GM19238 (cell line): ENCODE results near the gene SLC20A1.
"Not testable (repeated sequence)": the region's sequence is repeated elsewhere in the genome, so short reads cannot be mapped to it uniquely, and the experiment has no call there.

Source experiments
- DNase-seq: peaks from one replicate; pipeline ENCODE4 v3.0.0; 2011; ENCODE audit warnings: low spot score; ENCODE audit not compliant: insufficient read length

Gene SLC20A1, protein sequence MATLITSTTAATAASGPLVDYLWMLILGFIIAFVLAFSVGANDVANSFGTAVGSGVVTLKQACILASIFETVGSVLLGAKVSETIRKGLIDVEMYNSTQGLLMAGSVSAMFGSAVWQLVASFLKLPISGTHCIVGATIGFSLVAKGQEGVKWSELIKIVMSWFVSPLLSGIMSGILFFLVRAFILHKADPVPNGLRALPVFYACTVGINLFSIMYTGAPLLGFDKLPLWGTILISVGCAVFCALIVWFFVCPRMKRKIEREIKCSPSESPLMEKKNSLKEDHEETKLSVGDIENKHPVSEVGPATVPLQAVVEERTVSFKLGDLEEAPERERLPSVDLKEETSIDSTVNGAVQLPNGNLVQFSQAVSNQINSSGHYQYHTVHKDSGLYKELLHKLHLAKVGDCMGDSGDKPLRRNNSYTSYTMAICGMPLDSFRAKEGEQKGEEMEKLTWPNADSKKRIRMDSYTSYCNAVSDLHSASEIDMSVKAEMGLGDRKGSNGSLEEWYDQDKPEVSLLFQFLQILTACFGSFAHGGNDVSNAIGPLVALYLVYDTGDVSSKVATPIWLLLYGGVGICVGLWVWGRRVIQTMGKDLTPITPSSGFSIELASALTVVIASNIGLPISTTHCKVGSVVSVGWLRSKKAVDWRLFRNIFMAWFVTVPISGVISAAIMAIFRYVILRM

DNA sequence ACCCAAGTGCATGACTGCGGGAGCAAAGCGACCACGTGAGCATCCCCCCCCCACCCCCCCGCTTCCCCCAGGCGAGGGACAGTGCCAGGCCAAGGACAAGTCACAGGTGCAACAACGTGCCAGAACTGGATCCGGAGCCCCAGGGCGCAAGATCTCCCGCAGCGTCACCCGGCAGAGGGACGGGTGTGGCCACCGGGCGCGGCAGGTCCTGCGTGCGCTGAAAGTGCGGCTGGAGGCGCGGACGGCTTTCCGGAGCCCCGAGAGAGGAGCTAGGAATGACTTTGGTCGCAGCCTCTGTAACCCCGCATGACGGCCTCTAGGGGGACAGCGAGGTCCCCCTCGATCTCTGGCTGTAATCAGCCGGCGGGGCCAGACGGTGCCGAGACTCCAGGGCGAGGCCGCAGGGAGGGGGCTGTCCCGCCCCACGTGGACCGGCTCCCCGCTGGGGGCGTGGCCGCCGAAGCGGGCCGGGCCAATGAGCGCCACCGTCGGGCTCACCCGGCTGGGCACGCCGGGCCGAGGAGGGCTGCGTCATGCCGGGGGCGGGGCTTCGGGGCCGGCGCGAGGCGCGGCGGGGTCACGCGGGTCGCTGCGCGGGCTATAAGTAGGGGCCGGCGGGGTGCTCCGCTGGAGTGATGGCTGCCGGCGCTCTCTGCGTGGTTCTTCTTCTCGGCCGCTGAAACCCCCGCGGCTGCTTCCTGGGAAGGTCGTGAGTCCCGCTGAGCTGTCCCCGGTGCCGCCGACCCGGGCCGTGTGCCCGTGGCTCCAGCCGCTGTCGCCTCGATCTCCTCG lies at the start of gene SLC20A1:
Gene SLC20A1, plus strand, starts transcription at position 630 of the 792 bp plus-strand sequence. CDS start 890 bp downstream, outside the sequence.
- peak; percentile 98 for DNase-seq

DNA sequence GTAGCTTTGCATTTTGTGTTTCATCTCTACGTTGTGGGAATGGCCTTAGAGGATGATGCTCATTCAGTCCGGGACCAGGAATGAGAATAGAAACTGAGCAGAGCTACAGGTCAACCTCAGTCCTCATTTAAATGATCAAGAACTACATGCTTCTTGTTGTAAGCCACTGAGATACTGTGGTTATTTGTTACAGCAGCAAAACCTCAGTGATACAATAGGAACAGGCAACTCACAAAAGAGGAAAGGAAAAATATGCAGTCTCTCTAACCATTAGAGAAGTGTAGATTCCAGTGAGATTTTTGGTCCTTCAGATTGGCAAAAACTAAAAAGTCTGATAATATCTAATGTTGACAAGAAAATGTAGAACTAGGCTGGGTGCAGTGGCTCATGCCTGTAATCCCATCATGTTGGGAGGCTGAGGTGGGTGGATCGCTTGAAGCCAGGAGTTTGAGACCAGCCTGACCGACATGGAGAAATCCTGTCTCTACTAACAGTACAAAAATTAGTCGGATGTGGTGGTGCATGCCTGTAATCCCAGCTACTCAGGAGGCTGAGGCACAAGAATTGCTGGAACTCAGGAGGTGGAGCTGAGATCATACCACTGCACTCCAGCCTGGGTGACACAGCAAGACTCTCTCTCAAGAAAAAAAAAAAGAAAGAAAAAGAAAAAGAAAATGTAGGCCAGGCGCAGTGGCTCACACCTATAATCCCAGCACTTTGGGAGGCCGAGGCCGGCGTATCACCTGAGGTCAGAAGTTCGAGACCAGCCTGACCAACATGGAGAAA lies 48.0 kb upstream of the SLC20A1 start:
- DNase-seq = no peak

DNA sequence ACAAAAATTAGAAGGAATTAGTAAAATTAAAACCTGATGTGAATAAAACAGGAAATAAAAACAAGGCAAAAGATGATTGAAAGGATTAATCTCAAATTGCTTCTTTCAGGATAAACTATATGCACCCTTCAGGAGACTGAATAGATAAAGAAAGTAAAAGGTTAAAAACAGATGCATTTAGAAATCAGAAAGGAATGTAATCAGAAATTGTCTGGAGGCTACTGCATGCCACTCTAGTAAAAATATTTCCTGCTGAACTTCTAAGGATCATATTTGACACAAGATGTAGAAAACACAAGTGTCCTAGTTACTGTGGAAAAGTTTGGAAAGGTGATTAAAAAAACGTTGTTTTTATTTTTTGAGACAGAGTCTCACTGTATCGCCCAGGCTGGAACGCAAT lies 45.1 kb upstream of the SLC20A1 start:
- DNase-seq = no peak

DNA sequence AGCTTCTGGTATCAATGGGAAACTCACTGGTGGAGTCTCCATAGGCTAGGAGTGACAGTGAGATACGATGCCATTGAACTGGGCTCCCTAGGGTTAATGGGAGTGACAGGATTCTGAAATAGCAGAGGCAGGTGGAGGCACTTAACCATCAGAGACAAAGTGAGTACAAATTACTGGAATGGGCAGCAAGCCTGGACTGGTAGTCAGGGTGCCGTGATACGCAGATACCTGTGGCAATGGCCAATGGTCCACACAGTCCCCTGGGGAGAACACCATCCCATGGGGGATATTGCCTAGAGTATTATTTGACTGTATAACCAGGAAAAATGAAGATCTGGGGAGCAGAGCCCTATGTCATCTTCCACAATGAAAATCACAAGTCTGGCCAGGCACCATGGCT lies 44.0 kb upstream of the SLC20A1 start:
- no peak for DNase-seq

DNA sequence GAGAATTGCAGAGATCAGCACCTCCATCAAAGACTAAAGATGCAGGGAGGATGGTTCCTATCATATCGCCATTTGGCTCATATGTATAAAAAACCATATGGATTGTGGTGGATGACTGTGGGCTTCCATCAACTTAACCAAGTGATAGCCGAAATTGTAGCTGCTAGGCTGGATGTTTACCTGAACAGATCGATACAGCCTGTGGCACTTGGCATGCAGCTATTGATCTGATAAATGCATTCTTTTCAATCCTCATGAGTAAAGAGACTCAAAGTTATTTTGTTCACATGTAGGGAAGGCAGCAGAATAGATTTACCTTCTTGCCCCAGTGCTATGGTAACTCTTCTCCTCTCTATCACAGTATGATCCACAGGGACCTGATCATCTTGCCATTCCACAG lies 42.8 kb upstream of the SLC20A1 start:
- DNase-seq = no peak

DNA sequence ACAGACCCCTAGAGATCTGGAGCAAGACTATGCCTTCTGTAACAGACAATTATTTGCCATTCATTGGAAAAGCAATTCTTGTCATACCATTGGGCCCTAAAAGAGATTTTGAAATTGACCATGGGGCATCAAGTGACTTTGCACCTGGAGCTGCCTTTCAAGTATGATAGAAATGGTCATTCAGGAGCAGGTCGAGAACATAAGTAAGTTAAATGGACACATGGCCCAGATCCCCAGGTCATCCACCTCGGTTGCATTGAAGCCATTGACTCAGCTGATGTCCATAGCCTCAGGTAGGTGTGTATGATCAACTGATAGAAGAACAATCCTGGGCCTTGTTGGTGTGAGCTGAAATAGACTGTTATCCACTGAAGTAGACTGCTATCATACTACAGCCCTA lies 42.0 kb upstream of the SLC20A1 start:
- no peak for DNase-seq

DNA sequence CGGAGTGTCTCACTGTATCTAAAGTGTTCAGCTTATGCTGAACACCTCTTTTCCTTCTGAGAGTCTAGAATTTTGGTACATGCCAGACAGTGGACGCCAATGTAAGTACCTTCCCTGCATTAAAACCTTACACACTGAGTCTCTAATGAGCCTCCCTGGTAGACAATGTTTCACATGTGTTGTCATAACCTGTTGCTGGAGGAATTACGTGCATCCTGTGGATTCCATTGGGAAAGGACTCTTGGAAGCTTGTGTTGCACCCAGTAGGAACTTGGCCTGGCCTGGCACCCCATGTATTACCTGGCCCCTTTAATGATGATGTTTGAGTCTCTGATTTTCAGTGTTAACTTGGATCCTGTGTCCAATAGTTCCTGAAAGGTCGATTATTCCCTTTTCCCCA lies 40.8 kb upstream of the SLC20A1 start:
- no peak for DNase-seq

DNA sequence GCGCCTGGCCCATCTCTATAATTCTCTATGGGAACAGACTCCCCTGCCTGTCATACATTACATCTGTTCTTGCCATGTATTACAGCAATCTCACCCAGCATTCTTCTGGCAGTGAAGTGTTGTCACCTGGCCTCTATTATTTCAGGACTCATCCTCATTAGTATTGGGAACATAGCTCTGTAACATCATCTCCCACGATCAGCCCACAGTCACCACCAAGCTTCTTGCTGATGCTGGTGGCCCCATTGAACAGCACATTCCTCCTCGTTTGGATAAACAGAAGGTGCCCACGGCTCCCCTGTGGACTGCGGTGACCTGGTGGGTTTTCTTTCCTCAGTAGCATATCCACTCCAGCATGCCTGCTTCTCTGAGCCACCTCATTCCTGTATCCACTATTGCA lies 39.8 kb upstream of the SLC20A1 start:
- no peak for DNase-seq

DNA sequence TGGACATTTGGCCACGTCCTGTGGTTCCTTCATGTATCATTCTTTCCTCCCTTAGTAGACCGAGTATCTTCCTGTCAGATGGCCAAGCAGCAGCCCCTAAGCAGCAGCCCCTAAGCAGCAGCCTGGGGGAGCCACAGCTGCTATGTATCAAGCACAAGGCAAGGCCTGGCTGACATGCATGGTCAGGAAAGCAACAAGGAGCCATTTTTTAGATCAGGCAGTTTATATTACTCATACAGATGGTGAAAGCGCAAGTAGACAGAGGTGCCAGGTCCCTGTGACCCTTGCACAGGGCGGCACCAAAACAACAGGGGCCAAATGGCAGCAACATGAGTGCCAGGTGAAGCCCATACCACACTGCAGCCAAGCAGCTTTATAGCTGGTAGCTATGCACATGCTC lies 39.2 kb upstream of the SLC20A1 start:
- DNase-seq = no peak

DNA sequence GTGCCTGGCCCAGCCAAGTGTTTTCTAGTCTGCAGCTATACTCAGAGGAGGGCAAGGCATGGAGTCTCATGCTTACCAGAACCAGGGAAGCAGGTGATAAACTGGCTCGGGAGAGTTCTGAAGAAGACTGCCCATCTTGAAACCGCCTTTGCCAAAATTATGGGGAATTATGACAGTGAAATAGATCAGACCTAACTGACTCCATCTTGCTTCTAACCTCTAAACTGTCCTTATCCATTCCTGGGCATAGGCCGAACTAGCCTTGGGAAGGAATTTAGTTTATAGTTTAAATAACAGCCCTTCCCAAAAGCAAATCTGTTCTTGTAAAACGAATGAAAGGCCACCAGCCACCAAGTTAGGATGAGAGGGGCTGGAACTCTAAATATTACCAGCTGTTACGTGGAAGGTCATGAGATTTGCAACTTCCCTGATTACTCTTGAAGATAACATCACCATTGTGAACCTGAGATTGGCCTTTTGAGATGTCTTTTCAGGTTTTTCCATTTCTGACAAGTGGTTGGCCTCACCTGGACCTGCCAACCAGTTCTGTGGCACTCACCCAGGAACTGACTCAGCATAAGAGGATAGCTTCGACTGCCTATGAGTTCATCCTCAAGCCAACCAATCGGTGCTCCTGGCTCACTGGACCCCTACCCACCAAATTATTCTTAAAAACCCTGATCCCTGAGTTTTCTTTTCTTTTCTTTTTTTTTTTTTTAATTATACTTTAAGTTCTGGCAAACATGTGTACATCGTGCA lies 37.9 kb upstream of the SLC20A1 start:
- no peak for DNase-seq

DNA sequence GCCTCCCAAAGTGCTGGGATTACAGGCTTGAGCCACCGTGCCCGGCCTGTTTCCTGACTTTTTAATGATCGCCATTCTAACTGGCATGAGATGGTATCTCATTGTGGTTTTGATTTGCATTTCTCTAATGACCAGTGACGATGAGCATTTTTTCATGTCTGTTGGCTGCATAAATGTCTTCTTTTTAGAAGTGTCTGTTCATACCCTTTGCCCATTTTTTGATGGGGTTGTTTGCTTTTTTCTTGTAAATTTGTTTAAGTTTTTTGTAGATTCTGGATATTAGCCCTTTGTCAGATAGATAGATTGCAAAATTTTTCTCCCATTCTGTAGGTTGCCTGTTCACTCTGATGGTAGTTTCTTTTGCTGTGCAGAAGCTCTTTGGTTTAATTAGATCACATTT lies 36.4 kb upstream of the SLC20A1 start:
- DNase-seq = not testable (repeated sequence)

DNA sequence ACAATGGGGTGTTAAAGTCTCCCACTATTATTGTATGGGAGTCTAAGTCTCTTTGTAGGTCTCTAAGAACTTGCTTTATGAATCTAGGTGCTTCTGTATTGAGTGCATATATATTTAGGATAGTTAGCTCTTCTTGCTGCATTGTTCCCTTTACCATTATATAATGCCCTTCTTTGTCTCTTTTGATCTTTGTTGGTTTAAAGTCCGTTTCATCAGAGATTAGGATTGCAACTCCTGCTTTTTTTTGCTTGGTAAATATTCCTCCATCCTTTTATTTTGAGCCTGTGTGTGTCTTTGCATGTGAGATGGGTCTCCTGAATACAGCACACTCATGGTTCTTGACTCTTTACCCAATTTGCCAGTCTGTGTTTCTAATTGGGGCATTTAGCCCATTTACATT lies 33.5 kb upstream of the SLC20A1 start:
- DNase-seq = not testable (repeated sequence)

DNA sequence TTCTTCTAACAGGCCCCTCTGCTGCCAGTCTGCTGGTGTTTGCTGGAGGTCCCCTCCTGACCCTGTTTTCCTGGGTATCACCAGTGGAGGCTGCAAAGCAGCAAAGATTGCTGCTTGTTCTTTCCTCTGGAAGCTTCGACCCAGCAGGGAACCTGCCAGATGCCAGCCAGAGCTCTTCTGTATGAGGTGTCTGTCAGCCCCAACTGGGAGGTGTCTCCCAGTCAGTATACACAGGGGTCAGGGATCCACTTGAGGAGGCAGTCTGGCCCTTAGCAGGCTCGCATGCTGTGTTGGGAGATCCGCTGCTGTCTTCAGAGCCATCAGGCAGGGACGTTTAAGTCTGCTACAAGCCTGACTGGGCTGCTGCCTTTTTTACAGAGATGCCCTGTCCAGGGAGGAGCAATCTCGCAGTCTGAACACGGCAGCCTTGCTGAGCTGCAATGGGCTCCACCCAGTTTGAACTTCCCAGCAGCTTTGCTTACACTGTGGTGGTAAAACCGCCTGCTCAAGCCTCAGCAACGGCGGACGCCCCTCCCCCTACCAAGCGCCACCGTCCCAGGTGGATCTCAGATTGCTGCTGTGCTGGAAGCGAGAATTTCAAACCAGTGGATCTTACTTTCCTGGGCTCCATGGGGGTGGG lies 31.4 kb upstream of the SLC20A1 start:
- no peak for DNase-seq

DNA sequence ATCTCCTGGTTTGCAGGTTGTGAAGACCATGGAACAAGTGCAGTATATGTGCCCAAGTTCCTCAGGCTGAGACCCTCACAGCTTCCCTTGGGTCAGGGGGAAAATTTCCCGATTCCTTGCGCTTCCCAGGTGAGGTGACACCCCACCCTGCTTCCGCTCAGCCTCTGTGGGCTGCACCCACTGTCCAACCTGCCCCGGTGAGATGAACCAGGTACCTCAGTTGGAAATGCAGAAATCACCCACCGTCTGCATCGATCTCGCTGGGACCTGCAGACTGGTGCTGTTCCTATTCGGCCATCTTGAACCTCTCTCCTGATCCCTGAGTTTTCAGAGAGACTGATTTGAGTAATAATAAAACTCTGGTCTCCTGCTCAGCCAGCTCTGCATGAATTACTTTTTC lies 30.7 kb upstream of the SLC20A1 start:
- DNase-seq = no peak

DNA sequence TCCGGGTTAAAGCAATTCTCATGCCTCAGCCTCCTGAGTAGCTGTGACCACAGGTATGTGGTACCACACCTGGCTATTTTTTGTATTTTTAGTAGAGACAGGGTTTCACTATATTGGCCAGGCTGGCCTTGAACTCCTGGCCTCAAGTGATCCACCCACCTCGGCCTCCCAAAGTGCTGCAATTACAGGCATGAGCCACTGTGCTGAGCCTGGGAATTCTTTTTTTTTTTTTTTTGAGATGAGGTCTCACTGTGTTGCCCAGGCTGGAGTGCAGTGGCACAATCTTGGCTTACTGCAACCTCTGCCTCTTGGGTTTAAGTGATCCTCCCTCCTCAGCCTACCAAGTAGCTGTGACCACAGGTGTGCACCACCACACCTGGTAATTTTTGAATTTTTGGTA lies 29.9 kb upstream of the SLC20A1 start:
- not testable (repeated sequence) for DNase-seq

DNA sequence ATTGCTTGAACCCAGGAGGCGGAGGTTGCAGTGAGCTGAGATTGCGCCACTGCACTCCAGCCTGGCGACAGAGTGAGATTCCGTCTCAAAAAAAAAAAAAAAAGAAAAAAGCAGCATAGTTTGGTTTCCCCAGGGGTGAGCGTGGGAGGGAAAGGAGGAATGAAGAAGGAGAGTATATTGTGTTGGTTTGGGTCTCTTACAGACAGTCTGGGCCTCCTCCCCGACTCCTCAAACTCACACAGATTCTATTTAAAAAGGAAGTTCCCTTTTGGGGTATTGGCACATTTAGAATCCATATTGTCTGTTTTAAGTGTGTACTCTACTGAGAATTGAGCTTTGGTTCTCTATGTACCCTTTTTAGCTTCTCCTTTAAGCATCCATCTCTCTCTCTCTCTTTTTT lies 27.4 kb upstream of the SLC20A1 start:
- no peak for DNase-seq

DNA sequence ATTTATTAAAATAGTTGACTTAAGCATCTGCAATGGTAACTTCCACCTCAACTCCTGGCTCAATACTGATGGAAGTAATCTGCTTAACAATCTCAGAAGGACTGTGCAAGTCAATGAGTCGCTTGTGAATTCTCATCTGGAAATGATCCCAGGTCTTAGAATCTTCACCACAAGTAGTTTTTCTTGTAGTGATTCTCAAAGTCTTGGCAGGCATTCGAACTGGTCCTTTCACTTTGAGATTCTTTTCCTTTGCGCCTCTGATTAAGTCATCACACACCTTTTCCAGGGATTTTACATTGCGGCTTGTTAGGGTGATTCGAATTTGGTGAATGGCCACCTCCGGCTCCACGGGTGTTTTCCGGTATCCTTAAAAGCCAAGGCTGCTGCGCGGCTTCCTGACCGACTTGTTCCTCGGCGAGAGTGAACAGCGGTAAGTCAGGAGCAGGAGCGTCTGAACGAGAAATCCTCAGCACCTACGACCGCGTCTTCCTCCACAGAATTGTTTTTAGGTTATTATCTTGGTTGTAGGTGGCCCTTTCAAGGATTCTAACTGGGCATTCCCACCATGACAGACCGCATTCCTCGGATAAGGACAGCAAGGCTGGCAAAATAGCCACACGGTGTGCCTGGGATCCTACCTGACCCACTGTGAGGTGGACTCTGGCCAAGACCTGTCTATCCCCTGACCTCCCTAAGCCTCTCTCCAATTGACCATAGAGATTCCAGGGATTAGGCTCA lies 23.8 kb upstream of the SLC20A1 start:
- no peak for DNase-seq

DNA sequence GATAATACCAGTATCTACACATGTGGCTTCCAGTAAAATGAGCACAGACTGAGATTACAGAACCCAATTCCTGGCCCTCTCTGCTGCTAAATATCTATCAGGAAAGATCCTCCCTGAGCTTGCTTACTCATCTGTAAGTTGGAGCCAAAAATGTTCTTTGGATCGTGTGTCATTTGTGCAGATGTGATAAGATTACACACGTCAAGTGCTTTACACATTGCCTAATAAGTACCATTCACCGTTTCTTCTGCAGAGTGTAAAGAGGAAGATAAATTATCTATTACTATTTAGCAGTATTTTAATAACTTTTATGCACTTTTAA lies 23.2 kb upstream of the SLC20A1 start:
- DNase-seq = no peak

DNA sequence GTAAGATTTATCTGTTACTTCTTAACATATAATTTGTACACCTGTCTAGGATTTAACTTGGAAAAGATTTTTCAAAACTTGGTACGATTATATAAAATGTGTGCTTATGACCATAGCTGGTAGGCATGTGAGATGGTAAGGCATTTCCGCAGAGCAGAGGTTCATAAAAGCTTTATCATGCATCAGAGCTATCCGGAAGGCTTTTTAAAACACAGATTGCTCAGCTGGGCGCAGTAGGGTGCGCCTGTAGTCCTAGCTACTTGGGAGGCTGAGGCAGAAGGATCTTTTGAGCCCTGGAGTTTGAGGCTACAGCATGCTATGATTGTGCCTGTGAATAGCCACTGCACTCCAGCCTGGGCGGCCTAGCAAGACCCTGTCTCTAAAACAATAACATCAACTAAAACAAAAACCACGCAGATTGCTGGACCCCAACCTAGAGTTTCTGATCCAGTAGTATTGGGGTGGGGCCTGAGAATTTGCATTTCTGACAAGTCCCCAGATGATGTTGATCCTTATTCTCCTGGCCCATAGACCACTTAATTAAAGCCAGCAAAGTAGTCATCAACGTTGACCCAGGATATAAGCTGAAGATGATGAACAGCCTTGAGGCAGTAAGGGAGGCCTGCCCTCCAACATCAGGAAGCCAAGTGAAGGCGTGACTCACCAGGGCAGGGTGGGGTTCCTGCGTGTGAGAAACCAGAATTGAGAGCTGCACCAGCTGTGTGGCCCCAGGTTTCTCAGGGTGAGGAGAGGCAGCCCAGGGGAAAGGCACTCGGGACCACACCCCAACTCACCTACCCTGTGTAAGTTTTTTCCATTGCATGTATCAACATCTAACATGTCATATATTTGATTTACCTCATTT lies 21.6 kb upstream of the SLC20A1 start:
- no peak for DNase-seq
